HG02678 (cell line): ENCODE results near the gene CAPN2.
"Not testable (repeated sequence)": the region's sequence is repeated elsewhere in the genome, so short reads cannot be mapped to it uniquely, and the experiment has no call there.

Experiments
- ATAC-seq: cut with Tn5 transposase; IDR thresholded peaks from one replicate; pipeline ENCODE4 v1.9.1; 2021; ENCODE audit warnings: mild to moderate bottlenecking, moderate library complexity; ENCODE audit not compliant: unreplicated experiment

Gene CAPN2

DNA sequence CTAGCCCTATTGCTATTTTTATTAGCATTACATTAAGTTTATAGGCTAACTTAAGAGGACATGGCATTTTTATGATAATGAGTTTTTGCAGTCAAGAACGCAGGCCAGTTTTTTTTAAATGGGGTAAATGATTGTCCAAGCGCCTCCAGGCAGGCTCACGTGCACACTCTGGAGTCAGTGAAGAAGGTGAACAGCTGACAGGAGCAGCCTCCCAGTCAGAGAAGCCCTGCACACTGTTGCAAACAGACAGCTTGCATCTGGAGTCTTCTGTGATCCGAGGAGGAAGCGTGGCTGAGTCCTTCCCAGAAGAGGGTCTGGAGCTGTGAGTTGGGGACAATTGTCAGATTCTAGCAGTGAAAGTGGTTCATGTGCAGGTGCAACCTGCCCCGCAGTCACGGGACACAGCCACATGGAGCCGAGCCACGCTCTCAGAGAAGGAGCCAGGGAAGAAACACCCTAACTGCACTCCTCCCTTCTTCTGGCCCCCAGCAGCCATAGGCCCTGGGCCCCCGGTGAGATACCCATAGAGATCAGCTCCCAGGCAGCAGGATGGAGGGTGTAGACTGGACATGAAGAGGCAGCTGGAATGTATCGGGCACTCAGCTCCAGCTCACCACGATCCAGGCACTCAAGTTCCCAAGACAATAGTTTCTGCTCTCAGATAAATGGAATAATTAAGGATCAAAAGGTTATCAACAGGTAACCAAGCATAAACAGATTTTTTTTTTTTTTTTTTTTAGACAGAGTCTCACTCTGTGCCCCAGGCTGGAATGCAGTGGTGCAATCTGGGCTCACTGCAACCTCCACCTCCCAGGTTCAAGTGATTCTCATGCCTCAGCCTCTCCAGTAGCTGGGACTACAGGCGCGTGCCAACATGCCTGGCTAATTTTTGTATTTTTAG lies 26.4 kb downstream of the CAPN2 start:
- ATAC-seq: no peak

GRCh38 chr1:223739366-223740037 lies 27.2 kb downstream of the CAPN2 start:
- no peak for ATAC-seq

- ATAC-seq: not testable (repeated sequence)
These were observed 27.8 kb downstream of the CAPN2 start for GRCh38 chr1:223740038-223740736.

GRCh38 chr1:223741861-223742260 lies 29.5 kb downstream of the CAPN2 start:
- ATAC-seq: no peak

DNA sequence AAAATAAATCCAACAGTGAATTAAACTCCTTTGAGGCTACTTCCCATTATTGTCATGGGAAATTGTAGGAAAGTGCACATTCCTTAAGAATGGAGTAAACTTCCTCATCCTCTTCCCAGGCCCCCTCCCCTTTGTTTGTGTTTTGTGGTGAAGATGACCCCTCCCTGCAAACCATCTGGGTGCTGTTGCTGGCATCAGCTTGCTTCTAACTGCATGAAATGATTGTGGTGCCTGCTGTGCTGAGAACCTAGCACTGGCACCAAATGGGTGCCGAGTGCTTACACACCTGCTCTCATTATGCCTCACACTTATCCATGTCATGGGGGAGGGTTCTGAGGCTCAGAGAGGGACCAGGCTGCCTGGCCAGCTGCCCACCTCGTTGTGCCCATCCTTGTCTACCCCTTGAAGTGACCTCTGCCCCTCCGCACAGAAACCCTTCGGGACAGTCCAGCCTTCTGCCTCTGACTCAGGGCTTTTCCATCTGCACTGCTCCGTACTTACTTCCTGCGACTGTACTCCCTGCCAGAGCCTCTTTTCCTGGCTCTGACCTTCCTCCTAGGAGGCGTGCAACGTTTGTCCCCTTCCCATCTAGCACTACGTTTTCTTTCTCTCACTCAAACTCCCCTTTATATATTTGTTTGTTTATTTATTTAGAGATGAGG lies 30.6 kb downstream of the CAPN2 start:
- no peak for ATAC-seq

GRCh38 chr1:223745731-223746130 lies 33.4 kb downstream of the CAPN2 start:
- ATAC-seq: no peak

GRCh38 chr1:223747838-223748335 lies 35.5 kb downstream of the CAPN2 start:
- no peak for ATAC-seq

DNA sequence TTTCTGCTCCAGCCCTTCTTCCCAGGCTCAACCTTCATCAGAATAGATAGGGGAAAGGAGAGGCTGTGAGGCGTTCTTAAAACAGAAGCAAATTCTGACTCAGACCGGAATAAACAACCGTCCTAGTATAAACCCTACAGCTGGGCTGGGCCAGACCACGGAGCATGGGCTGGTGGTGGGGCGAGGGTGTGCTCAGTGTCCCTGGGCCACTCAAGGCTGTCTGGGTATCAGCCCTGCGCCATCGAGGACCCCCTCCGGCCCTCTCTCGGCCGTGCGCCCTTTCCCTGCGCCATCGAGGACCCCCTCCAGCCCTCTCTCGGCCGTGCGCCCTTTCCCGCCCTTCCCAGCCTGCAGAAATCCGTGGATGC lies 36.0 kb downstream of the CAPN2 start:
- no peak for ATAC-seq

DNA sequence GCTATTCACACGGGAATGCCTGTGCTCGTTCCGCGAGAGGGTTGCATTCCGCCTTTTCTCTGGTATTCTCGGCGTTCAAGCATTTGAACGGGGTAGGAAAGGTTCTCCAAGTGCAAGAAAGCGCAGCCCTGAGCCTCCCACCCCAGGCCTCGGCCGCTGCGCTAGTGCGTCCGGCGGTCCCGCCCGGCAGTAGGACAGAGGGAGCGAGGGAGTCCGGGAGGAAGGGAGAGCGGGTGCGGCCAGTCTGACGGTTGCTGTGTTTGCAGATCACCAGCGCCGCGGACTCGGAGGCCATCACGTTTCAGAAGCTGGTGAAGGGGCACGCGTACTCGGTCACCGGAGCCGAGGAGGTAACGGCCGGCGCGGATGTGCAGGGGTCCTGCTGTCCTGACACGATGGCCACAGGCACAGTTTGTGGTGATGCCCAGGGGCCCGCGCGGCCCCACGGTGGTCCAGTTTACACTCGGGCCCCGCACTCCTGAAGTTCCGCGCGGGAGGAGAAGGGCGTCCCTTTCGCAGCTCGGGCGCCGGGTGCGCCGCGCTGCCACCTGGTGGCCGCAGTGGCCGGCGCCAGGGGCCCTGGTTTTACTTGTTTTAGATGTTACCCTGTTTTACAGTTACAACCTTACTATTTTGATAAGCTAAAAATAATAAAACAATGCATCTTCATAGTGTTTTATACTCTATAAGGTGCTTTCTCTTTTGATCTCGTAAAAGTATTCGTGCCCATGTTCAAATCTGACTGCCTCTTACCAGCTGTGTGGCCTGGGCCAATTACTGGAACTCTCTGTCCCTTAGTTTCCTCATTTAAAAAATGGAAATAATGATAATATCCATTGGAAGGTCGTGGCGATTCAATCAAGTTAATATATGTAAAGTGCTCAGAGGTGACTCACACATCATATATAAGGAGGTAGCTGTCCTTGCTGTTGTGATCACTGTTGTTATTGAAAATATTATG lies 36.7 kb downstream of the CAPN2 start:
- ATAC-seq: peak; percentile 82

DNA sequence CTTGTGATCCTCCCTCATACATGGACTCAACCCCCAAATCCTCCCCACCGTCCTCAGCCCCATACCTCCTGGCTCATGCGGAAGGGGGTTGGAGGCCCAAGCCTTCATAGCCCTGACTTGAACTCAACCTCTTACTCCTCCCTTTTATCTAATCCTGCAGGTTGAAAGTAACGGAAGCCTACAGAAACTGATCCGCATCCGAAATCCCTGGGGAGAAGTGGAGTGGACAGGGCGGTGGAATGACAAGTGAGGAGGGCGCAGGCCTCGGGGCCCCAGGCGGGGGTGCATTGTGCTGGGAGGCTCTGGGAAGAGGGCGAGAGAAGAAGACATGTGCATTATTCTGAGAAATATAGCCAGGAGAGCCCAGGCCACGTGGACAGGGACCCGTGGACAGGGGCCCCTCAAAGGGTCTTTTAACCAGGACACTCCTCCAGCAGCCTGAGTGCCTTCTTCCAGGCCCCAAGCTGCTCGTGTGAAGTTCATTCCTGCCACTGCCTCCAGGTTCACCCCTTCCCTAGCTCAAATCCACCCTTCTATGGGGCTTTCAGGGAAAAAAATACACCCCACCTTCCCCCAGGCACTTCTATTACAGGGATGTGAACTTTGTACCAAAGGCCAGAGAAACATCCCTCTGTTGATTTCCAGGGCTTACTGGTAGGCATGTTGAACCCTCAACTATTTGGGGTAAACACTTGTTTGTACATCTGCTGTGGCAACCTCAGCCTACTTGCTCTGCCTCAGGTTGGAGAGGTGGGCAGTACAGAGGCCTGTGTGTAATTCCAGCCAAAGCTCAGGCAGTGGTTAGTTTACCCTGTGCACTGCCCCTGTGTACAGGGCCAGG lies 38.6 kb downstream of the CAPN2 start:
- ATAC-seq: no peak

GRCh38 chr1:223751696-223752095 lies 39.4 kb downstream of the CAPN2 start:
- ATAC-seq: no peak

DNA sequence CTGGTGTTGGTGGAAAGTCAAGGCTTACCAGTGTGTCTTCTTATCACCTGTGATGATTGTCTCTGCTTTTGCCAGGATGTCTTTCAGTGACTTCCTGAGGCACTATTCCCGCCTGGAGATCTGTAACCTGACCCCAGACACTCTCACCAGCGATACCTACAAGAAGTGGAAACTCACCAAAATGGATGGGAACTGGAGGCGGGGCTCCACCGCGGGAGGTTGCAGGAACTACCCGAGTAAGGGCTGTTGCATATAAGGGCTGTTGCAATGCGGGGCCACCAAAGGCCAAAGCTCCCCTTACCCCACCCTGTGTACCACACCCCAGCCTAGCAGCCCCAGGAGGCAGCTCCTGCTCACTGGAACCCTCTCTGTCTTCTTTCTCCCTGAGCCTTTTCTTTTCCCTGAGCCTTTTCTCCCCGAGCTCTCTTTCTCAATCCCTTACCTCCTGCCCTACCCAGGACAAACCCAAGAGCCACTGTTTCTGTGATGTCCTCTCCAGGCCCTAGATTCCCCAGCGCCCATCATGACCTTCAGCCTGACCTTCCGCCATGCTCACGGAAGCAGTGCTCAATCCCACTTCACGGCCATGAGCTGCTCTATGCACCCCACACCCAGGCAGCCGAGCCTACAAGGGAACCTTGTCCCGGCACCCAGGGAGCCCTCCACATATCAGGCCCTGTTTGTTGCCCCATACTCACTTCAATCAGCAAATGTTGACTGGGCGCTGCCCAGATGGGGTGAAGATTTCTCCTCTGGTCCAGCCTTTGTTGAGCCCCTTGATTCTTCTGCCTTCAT lies 40.6 kb downstream of the CAPN2 start:
- no peak for ATAC-seq

GRCh38 chr1:223754681-223755431 lies 42.5 kb downstream of the CAPN2 start:
- no peak for ATAC-seq

DNA sequence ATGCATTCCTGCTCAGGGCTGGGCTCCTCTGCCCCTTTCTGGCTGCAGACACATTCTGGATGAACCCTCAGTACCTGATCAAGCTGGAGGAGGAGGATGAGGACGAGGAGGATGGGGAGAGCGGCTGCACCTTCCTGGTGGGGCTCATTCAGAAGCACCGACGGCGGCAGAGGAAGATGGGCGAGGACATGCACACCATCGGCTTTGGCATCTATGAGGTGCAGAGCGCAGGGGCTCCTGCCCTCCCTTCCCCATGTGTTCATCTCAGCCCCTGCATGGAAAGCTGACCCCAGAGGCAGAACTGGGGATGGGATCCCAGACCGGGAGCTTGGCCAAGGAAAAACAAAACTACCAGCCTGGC lies 43.1 kb downstream of the CAPN2 start:
- no peak for ATAC-seq

DNA sequence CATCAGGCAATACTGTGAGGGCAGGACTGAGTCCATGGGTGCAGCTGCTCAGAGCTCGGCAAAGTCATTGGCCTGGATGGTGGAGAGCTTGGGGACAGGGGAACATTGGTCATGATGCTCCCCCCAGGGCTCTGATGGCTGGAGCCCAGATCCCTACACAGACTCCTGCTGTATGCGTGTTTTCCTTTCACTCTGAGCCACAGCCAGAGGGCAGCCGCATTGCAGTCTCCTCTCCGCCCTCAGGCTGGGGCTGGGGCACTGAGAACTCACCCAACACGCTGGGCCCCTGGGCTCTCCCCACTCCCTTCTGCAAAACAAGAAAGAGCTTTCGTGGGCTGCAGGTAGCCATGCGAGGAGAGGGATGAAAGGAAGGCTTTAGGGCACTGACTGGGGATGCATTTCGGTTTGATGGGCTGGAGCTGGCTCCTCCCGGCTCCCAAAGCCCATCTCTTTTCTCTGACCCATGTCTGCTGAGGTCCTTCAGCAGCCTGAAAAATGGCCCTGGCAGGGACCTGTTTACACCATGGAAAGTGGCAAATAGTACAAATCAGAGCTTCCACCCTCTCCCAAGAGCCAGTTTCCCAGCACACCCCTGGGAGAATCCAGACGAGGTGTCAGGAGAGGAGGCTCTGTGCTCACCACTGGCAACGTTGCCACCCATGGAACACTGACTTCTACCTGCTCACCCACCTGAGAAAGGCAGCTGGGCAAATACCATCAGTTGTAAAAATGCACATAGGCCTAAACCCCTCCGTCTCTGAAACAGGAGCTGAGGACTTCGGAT lies 43.8 kb downstream of the CAPN2 start:
- no peak for ATAC-seq

DNA sequence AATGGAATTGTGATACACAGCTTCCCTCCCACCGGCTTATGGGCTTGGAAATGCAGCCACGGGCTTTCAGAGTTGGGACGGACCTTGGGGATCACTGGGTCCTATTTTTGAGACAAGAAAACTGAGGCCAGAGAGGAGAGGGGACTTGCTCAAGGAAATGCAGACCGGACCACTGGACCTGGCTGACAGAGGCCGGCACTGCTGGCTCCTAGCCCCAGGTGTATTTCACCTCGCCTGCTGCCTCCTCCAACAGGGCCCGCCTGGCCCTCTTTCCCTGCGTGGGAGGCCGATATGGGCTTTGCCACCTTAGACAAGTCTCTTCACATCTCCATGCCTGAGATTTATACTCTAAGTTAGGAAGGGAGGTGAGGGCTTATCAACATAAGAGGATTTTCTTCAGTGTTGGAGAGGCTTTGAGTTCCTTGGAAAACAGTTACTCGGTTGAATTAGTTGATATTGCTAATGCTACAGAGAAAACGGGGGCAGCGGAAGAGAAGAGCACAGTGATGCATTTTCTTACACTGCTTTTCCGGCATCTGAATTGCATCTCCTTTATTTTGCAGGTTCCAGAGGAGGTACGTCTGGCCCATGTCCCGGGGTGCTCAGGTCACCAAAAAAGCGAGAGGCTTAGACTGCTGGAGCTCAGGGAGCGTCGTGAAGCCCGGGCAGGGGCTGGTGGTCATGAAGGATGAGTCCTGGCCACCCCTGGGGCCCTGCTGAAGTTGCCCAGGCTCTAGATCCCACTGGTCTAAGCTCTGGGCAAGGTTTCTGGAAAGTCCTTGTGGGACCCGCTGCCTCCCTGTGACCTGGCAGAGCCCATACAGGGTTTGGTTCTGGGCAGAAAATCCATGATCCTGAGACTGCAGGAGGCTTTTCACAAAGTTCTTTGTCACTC lies 44.7 kb downstream of the CAPN2 start:
- ATAC-seq: no peak
